HK-2 (cell line): ENCODE data around the gene PROM1.
A peak's percentile ranks its signal among the peaks of the same experiment; 100 is the strongest.

ENCODE experiments used
- DNase-seq: peaks from one replicate; pipeline ENCODE4 v3.0.0-alpha.2; 2018; ENCODE audit not compliant: unreplicated experiment

Gene PROM1

GRCh38 chr4:16109256-16109655 lies 25.4 kb upstream of the PROM1 start:
- no peak for DNase-seq

DNA sequence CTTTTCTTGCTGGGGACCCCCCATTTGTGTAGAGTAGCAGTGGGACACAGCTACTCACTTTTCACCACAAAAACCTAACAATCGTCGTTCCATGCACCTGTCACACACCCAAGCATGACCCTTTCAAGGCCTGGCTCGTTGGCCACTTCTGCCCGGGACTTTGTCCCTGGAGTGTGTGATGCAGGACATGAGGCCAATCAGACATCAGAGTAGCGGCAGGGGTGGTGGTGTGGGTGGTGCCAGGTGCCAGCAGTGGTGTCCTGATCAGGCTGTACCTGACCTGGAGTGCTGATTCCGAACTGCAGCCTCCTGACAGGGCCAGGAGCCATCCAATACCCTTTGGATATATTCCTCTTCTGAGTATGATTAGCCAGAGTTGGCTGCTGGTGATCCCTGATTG lies 23.1 kb upstream of the PROM1 start:
- DNase-seq: no peak

DNA sequence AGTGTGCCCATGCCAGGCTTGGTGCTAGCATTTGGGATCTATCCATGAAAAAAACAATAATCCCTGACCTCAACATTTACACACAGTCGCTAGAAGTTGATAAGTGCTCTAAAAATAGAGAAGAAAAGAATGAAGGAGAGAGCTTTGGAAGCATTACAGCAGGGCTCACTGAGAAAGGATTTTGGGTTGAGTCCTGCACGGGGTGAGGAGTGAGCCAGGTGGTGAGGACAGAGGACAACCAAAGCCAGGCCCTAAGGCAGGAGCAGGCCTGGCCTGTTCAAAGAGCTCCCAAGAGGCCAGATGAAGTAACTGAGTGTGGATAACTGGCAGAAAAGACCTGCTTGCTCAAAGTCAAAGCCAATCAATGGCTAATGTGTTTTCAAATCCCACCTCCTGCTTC lies 20.7 kb upstream of the PROM1 start:
- DNase-seq: no peak

GRCh38 chr4:16102356-16102755 lies 18.5 kb upstream of the PROM1 start:
- DNase-seq: no peak

DNA sequence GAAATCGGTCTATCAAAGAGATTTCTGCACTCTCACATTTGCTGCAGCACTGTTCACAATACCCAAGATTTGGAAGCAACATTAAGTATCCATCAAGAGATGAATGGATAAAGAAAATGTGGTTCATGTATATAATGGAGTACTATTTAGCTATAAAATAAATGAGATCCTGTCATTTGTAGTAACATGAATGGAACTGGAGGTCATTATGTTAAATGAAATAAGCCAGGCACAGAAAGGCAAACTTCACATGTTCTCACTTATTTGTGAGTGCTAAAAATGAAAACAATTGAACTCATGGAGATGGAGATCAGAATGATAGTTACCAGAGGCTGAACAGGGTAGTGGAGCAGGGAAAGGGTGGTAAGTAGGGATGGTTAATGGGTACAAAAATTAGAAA lies 17.0 kb upstream of the PROM1 start:
- no peak for DNase-seq

- DNase-seq: no peak
Observed at GRCh38 chr4:16092682-16093319, 9.0 kb upstream of the PROM1 start.

DNA sequence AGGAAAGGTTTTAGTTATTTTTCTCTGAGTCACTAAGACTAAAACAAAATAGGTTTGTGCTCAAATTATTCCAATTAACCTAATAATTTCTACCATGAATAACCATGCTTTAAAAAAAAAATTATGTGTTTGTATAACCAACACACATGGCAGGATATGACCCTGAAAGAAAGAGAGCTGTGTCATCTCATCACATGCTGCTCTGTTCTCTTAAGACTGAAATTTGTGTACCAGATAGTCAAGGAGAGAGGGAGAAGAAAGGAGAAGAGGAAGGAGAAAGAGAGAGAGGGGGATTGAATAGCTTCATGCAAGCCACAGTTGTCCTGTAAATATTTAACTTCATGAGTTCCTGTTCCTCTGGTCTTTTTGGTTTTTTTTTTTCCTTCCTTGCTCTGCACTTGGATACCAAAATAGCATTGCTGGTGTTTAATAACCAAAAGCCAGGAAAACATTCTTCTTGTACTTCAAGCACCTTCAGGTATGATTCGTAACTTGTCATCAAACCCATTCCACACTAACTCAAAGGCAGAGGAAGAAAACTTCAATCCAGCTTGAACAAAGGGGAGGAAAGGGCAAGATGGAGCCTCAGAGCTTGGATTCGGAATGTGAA lies 6.4 kb upstream of the PROM1 start:
- no peak for DNase-seq

DNA sequence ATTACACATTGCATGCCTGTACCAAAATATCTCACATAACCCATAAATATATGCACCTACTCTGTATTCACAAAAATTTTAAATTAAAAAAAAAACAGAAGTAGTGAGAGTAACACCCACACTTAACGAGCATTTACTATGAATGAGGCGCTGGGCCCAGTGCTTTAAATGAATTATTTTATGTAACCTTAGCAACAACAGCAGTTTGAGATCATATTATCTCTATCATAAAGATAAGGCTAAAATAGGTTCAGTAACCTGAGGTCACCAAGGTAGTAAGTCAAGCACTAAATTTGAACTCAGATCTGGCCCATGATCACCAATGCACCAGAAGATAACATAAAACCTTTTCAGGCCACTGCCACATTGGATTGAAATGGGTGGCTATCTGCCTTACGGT lies 5.3 kb upstream of the PROM1 start:
- no peak for DNase-seq

DNA sequence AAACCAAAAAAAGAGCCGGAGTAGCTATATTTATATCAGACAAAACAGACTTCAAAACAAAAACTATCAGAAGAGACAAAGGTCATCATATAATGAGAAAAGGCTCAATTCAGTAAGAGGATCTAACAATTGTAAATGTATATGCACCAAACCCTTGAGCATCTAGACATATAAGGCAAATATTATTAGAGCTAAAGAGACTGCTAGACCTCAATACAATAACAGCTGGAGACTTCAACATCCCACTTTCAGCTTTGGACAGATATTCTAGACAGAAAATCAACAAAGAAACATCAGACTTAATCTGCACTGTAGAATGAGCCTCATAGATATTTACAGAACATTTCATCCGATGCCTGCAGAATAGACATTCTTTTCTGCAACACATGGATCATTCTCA lies 4.8 kb upstream of the PROM1 start:
- no peak for DNase-seq

GRCh38 chr4:16085822-16086221 lies 2.0 kb upstream of the PROM1 start:
- DNase-seq: no peak

DNA sequence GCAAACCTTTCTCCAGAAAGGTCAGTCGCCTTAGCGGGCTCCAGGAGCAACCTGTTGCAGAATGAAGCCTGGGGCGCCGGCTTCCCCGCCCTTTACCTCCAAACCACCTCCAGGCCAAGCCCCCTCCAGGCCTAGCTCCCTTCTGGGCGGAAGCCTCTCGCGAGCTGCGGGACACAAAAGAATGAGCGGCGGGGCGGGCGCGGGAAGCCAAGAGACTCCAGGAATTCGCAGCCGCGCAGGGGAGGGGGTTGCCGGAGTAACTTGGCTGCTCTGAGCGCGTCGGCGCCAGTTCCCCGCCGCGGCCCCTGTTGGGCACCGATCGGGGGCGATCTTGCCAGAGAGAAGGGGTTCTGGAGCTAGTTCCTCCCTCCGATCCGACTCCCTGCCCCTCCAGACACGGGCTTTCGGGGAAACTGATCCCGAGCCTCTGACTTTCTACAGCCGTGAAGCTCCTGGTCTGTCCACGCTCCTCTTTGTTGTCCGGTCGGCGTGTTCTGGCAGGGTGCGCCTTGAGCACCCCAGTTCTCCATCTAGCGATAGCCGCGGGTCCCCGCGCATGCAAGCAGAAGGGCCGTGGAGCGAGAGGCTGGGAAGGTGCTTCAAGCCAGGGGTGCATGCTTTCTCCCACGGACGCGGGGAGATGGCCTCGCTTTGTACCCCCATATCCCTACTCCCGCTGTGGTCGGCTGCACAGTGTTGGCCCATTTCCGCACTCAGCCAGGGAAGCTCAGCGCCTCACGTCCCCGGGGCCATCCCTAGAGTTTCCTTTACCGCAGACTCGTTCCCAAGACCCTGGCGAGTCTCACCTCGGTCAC lies 1.2 kb downstream of the PROM1 start:
- DNase-seq: no peak

DNA sequence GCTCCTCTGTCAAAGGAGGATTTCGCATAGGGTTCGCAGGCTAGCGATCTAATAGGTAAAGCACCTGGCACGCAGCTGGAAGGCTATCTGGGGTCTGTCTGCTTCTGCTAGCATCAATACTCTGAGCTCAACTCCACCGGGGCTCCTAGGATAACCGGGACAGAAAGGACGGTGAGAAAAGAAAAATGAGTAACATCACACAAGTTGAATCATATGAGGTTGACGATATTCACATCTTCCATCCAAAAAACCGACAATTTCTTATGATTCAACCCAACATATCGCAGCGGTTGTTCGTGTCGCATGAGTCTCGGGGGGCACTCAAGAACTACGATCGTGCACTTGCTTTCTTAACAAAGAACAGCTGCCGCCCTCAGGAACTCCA lies 1.8 kb downstream of the PROM1 start:
- DNase-seq: no peak

GRCh38 chr4:16079046-16079445 lies 4.8 kb downstream of the PROM1 start:
- DNase-seq: peak; percentile 19

GRCh38 chr4:16078195-16078760 lies 5.5 kb downstream of the PROM1 start:
- no peak for DNase-seq

GRCh38 chr4:16077786-16078185 lies 6.0 kb downstream of the PROM1 start:
- DNase-seq: no peak

DNA sequence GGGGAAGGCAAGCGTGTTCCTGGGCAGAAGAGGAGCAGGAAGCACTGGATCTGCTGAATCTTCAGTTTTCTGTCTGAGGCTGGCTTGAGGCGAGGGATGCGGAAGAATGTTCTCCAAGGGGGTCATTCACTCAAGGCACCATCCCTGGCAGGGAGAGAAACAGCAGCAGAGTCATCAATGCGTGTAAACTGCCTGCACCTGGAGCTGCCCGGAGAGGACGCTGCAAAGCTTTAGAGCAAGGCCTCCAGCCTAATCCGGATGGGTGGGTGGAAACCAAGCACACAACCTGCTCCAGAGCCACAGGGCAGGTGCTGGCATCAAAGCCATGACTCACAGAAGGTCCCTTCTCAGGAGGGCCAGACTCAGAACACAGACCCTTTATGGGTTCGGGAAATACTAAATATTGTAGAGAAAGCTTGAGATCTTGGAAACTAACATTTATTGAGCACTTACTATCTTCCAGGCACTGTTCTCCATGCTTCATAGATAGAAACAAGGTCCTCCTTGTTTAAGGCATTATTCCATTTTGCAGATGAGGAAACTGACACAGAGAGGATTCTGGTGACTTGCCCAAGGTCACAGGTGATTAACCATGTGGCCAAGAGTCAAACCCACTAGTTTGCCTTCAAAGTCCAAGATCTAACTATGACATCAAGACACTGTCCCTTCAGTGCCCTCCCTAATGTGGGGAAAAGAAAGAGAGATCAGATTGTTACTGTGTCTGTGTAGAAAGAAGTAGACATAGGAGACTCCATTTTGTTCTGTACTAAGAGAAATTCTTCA lies 7.7 kb downstream of the PROM1 start:
- DNase-seq: no peak

- no peak for DNase-seq
Observed at GRCh38 chr4:16075061-16075460, 8.8 kb downstream of the PROM1 start.

DNA sequence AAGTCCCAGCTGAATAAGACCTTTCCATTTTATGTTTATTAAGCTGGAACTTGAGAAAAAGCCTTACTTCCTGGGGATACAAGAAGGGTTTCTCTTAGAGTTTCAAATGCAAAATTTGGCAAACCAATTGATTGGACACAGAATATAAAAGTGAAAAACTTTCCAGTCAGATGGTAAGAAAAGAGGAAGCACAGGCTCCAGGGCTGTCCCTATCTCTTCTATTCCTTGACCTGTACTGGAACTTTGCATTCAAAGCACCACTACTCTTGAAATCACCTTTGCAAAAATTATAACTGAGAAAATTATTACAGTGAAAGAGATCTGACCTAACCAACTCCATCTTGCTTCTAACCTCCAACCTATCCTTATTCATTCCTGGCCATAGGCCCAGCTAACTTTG lies 11.7 kb downstream of the PROM1 start:
- DNase-seq: no peak

DNA sequence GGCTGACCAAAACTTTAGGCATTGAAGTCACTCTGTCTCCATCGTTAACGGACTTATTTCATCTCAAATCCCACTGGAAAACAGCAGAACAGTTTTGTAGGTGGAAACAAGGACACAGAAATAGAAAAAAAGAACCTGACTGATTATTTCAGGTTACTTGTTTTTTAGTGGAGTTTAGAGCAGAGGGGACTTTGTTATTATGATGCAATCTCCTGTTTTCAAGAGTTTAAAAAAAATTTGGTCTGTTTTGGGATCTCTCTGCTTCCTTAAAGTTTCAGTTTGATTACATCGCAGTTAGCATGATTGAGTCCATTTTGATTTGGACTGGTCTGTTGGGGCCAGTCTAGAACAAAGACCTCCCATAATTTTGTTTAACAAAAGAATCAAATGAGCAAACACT lies 13.6 kb downstream of the PROM1 start:
- no peak for DNase-seq

GRCh38 chr4:16067515-16067914 lies 16.3 kb downstream of the PROM1 start:
- no peak for DNase-seq

GRCh38 chr4:16066586-16067128 lies 17.2 kb downstream of the PROM1 start:
- DNase-seq: no peak

DNA sequence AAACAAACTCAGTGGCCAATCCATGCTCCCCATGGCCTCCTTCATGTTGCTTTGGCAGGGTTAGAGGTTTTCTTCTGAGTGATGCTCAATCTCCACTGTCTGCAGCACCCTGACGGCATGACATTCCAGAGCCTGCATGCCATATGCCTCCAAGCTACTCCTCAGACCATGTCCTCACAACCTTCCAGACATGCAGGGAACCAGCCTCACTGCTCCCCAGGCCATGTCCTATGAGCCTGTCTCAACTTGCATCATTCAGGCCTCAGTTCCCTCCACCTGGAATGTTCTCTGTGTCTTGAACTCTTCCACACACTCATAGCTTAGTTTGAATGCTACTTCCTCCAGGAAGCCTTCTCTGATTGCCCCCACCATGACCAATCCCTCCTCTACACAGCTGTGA lies 18.8 kb downstream of the PROM1 start:
- no peak for DNase-seq
